Ovary (tissue), 1 donor: ENCODE data around the gene TMEM179B.

Source experiments
- EP300 ChIP-seq: sonication (generic); formaldehyde crosslinking; IDR thresholded peaks from one replicate; pipeline ENCODE4 v1.6.1; 2017; ENCODE audit warnings: antibody characterized with exemption
- POLR2A ChIP-seq: fragments of 450-650 bp; IDR thresholded peaks from one replicate; pipeline ENCODE4 v1.6.1; 2017; ENCODE audit warnings: antibody characterized with exemption, mild to moderate bottlenecking, moderate library complexity

DNA sequence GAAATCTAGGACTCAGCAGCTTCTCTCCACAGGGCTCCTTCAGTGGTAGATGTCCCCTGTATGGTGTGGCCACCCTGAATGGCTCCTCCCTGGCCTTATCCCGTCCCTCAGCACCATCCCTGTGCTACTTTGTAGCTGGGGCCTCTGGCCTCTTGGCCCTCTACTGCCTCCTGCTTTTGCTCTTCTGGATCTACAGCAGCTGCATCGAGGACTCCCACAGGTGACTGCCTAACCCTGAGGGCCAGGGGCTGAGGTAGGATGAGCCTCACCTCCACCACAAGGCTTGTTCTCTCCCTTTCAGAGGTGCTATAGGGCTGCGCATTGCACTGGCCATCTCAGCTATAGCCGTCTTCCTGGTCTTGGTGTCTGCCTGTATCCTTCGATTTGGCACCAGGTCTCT, 1.8 kb downstream of the TMEM179B start:
- TF ChIP-seq EP300 (no peak), POLR2A (no peak)
